ENCODE data around the gene LRCH1.

DNA sequence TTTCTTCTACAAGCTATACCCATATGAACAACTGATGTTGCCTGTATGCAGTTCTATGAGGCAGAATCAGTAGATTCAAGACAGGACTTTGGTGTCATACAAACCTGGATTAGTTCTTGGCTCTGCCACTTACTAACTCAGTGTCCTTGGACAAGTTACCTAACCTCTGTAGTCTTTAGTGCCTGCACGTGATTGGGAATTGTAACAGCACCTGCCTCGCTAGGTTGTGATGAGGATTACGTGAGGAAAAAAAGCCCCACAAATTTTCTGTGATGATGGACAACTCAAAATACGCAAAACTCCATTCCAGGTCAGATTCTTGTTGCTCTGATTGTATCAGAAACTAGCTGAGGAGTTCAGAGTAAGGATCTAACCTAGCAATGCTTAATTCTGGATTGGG, 89.3 kb downstream of the LRCH1 start:
- TF ChIP-seq, protein P1, sequence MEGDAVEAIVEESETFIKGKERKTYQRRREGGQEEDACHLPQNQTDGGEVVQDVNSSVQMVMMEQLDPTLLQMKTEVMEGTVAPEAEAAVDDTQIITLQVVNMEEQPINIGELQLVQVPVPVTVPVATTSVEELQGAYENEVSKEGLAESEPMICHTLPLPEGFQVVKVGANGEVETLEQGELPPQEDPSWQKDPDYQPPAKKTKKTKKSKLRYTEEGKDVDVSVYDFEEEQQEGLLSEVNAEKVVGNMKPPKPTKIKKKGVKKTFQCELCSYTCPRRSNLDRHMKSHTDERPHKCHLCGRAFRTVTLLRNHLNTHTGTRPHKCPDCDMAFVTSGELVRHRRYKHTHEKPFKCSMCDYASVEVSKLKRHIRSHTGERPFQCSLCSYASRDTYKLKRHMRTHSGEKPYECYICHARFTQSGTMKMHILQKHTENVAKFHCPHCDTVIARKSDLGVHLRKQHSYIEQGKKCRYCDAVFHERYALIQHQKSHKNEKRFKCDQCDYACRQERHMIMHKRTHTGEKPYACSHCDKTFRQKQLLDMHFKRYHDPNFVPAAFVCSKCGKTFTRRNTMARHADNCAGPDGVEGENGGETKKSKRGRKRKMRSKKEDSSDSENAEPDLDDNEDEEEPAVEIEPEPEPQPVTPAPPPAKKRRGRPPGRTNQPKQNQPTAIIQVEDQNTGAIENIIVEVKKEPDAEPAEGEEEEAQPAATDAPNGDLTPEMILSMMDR (conservative IDR thresholded peaks at IDR 0.05; ENCODE audit: low read length) = no peak
- TF ChIP-seq EZH2phosphoT487 (IDR thresholded peaks at IDR 0.05; ENCODE audit: borderline replicate concordance, low read depth, low read length) = no peak
